ENCODE measurements around the gene CLOCK. TPM values are rescaled to one million over a fixed set of nuclear protein-coding genes. Genes with fewer than 3 reads are reported as not detected.

Gene CLOCK
- total and polyA plus RNA-seq, 2 of the 13 experiments (the other 11 are each of a cell fraction or from before 2014, with no cell fraction given), result 8.8 to 13.5 TPM

GRCh38 chr4:55395529-55396307 is 151.0 kb downstream of the CLOCK start, which contains the start of gene TMEM165 (continued):
- TF ChIP-seq ZNF329 (CRISPR knock-in tag; IDR thresholded peaks at IDR 0.05; ENCODE audit: low read depth) (peak; percentile 75), ARID4A (CRISPR knock-in tag; IDR thresholded peaks at IDR 0.05; ENCODE audit: borderline replicate concordance) (peak; percentile 86; the same call in 1 of the 2 replicates), ZFYVE20 (CRISPR knock-in tag; IDR thresholded peaks at IDR 0.05; ENCODE audit: borderline replicate concordance, low read depth) (peak; percentile 45; the same call in 1 of the 2 replicates), ZNF44 (CRISPR knock-in tag; IDR thresholded peaks at IDR 0.05) (0 out of 2 replicates have a peak, but pooled peaks have one; percentile 44), ZNF567 (CRISPR knock-in tag; IDR thresholded peaks at IDR 0.05; ENCODE audit: borderline replicate concordance) (0 out of 2 replicates have a peak, but pooled peaks have one; percentile 52), ZNF691 (CRISPR knock-in tag; IDR thresholded peaks at IDR 0.05; ENCODE audit: borderline replicate concordance, low read depth) (peak; percentile 91), MED1 (CRISPR knock-in tag; IDR thresholded peaks at IDR 0.05) (peak; percentile 48; the same call in 1 of the 2 replicates), RNF2 (conservative IDR thresholded peaks at IDR 0.05; ENCODE audit: low read depth) (peak; percentile 64), ZNF317 (CRISPR knock-in tag; IDR thresholded peaks at IDR 0.05) (peak; percentile 89), HMGXB3 (CRISPR knock-in tag; IDR thresholded peaks at IDR 0.05; ENCODE audit: borderline replicate concordance) (no peak), TGIF2 (CRISPR knock-in tag; IDR thresholded peaks at IDR 0.05) (peak; percentile 52; the same call in 1 of the 2 replicates), ZBTB7A (CRISPR knock-in tag; IDR thresholded peaks at IDR 0.05) (no peak), ASH2L (IDR thresholded peaks at IDR 0.05; ENCODE audit: insufficient read length, low read depth, low read length) (peak; percentile 64), IKZF4 (CRISPR knock-in tag; IDR thresholded peaks at IDR 0.05; ENCODE audit: borderline replicate concordance, low read depth, not compliant biosample characterization) (peak; percentile 84), SRSF9 (IDR thresholded peaks at IDR 0.05; ENCODE audit: borderline replicate concordance, insufficient read depth, low read depth, low read length, poor library complexity, severe bottlenecking) (no peak), ZFX (CRISPR knock-in tag; IDR thresholded peaks at IDR 0.05; ENCODE audit: low read depth) (peak; percentile 91)
